ENCODE results near the gene STRN3. TPM values are rescaled to one million over a fixed set of nuclear protein-coding genes. Genes with fewer than 3 reads are reported as not detected.

The STRN3 gene
- total and polyA plus RNA-seq, 10 of the 15 experiments (the other 5 are each of a cell fraction or from before 2014, with no cell fraction given): 7.8 to 27.9 (median 14.1) TPM

DNA sequence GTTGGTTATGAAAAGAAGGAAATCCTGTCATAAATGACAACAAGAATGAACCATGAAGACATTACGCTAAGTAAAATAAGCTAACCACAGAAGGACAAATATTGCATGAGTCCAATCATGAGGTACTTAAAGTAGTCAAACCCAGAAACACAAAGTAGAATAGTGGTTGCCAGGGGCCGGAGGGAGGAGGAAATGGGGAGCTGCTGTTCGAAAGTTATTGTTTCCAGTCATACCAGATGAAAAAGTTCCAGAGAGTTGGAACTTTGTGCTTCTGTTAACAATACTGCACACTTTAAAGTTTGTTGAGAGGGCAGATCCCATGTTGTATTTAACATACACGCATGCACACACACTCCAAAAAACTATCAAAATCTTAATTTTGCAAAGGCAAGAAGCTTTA is 82.5 kb downstream of the STRN3 start:
- Histone ChIP-seq H3K79me2 (ENCODE audit: control insufficient read depth, insufficient read depth, low read length) (no peaks in the 10 kb centered on the region), H2AFZ (ENCODE audit: control insufficient read depth, low read depth, low read length) (no peak overlapping the region), H3K9me3 (replicated peaks; ENCODE audit: control insufficient read depth, insufficient read depth, low read length) (no peaks in the 10 kb centered on the region), H3K4me3 (no peak overlapping the region), H3K36me3 (ENCODE audit: control insufficient read depth in 2 of 2, insufficient read depth in 2 of 2, low read length in 1 of 2) (peaks cover 3 to 14% of the 10 kb centered on the region in 2 experiments; a peak in 3 of 4 replicates), H3K27ac (ENCODE audit: control insufficient read depth, insufficient read depth) (no peak overlapping the region), H4K20me1 (ENCODE audit: control insufficient read depth, insufficient read depth) (no peaks in the 10 kb centered on the region), H3K4me2 (ENCODE audit: control insufficient read depth, insufficient read depth) (no peak overlapping the region), H3K9ac (ENCODE audit: control insufficient read depth, insufficient read depth, low read length) (no peak overlapping the region), H3K27me3 (replicated peaks in 1 of 2; ENCODE audit: control insufficient read depth in 2 of 2, insufficient read depth in 2 of 2, low read length in 1 of 2) (no peaks in the 10 kb centered on the region), H3K4me1 (ENCODE audit: control insufficient read depth, insufficient read depth, low read length) (no peaks in the 10 kb centered on the region)
- POLR2A ChIA-PET: no interaction called here
- no TSS peak for BruUV-seq (replicated peaks)
- SMC1A ChIA-PET (ENCODE audit: uncharacterized antibody, unreplicated experiment): interaction anchor here (0.8 to 1.5 kb wide), 2 partner anchors 13 to 29 kb away, joined by 3 read pairs; no protein-coding TSS in a partner anchor
- CTCF ChIA-PET: interaction anchor here (1.1 kb wide), 1 partner anchor 10 kb away, joined by 4 read pairs; no protein-coding TSS in a partner anchor
- in situ Hi-C loops (cut with MboI): no loop called here
- ATAC-seq: no peak
- DNase-seq (ENCODE audit: low read depth, low spot score): no peak
- no peak for FAIRE-seq
- intact Hi-C loops (cut with micrococcal nuclease; ENCODE audit: unreplicated experiment): no loop called here
- RAD21 ChIA-PET (ENCODE audit: unreplicated experiment): no interaction called here
- WGBS (ENCODE audit: insufficient coverage, insufficient replicate concordance, low lambda C conversion rate, missing lambda C conversion rate): 84% methylated on average over 4 of the region's 4 CpGs
- no peak for TF ChIP-seq JUNB (IDR thresholded peaks at IDR 0.05)
- TF ChIP-seq SMAD5 (IDR thresholded peaks at IDR 0.05; ENCODE audit: low read depth): no peak
- TF ChIP-seq ASH2L (IDR thresholded peaks at IDR 0.05; ENCODE audit: borderline replicate concordance, low read depth): no peak
- no peak for TF ChIP-seq FOXK2 (IDR thresholded peaks at IDR 0.05)
- TF ChIP-seq, protein P1, sequence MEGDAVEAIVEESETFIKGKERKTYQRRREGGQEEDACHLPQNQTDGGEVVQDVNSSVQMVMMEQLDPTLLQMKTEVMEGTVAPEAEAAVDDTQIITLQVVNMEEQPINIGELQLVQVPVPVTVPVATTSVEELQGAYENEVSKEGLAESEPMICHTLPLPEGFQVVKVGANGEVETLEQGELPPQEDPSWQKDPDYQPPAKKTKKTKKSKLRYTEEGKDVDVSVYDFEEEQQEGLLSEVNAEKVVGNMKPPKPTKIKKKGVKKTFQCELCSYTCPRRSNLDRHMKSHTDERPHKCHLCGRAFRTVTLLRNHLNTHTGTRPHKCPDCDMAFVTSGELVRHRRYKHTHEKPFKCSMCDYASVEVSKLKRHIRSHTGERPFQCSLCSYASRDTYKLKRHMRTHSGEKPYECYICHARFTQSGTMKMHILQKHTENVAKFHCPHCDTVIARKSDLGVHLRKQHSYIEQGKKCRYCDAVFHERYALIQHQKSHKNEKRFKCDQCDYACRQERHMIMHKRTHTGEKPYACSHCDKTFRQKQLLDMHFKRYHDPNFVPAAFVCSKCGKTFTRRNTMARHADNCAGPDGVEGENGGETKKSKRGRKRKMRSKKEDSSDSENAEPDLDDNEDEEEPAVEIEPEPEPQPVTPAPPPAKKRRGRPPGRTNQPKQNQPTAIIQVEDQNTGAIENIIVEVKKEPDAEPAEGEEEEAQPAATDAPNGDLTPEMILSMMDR (IDR thresholded peaks at IDR 0.05 in 2 of 3, conservative IDR thresholded peaks at IDR 0.05 in 1 of 3; ENCODE audit: control insufficient read depth in 2 of 3, extremely low read depth in 1 of 3, insufficient read depth in 1 of 3, low read depth in 3 of 3, low read length in 3 of 3): no peak
- no peak for TF ChIP-seq NR2F1 (conservative IDR thresholded peaks at IDR 0.05)
- TF ChIP-seq, protein P2, sequence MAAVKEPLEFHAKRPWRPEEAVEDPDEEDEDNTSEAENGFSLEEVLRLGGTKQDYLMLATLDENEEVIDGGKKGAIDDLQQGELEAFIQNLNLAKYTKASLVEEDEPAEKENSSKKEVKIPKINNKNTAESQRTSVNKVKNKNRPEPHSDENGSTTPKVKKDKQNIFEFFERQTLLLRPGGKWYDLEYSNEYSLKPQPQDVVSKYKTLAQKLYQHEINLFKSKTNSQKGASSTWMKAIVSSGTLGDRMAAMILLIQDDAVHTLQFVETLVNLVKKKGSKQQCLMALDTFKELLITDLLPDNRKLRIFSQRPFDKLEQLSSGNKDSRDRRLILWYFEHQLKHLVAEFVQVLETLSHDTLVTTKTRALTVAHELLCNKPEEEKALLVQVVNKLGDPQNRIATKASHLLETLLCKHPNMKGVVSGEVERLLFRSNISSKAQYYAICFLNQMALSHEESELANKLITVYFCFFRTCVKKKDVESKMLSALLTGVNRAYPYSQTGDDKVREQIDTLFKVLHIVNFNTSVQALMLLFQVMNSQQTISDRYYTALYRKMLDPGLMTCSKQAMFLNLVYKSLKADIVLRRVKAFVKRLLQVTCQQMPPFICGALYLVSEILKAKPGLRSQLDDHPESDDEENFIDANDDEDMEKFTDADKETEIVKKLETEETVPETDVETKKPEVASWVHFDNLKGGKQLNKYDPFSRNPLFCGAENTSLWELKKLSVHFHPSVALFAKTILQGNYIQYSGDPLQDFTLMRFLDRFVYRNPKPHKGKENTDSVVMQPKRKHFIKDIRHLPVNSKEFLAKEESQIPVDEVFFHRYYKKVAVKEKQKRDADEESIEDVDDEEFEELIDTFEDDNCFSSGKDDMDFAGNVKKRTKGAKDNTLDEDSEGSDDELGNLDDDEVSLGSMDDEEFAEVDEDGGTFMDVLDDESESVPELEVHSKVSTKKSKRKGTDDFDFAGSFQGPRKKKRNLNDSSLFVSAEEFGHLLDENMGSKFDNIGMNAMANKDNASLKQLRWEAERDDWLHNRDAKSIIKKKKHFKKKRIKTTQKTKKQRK (IDR thresholded peaks at IDR 0.05; ENCODE audit: low read depth, low read length): no peak
- TF ChIP-seq SIN3A (IDR thresholded peaks at IDR 0.05; ENCODE audit: low read depth, low read length): no peak
- TF ChIP-seq MAX (IDR thresholded peaks at IDR 0.05; ENCODE audit: low read depth, low read length): no peak
